PFSK-1 (cell line): ENCODE measurements around the gene PIGQ.

Experiments used
- POLR2AphosphoS5 ChIP-seq: IDR thresholded peaks from 2 replicates; pipeline ENCODE4 v1.6.1; 2012; ENCODE audit warnings: low read depth, mild to moderate bottlenecking, control low read depth, low read length, moderate library complexity
- SIN3A ChIP-seq: IDR thresholded peaks from 2 replicates; pipeline ENCODE4 v1.6.1; 2012; ENCODE audit warnings: mild to moderate bottlenecking, low read length, moderate library complexity, borderline replicate concordance; ENCODE audit not compliant: insufficient read depth
- TAF1 ChIP-seq: IDR thresholded peaks from 2 replicates; pipeline ENCODE4 v1.6.1; 2012; ENCODE audit warnings: low read length, control low read depth, borderline replicate concordance; ENCODE audit not compliant: insufficient read depth

GRCh38 chr16:576197-576822, 6.5 kb downstream of the PIGQ start:
- TF ChIP-seq POLR2AphosphoS5 (no peak), TAF1 (no peak), SIN3A (no peak)
